ENCODE measurements around the gene FN3K. TPM values are rescaled to one million over a fixed set of nuclear protein-coding genes. Genes with fewer than 3 reads are reported as not detected.

The FN3K gene
- 32.0 TPM for total RNA-seq

DNA sequence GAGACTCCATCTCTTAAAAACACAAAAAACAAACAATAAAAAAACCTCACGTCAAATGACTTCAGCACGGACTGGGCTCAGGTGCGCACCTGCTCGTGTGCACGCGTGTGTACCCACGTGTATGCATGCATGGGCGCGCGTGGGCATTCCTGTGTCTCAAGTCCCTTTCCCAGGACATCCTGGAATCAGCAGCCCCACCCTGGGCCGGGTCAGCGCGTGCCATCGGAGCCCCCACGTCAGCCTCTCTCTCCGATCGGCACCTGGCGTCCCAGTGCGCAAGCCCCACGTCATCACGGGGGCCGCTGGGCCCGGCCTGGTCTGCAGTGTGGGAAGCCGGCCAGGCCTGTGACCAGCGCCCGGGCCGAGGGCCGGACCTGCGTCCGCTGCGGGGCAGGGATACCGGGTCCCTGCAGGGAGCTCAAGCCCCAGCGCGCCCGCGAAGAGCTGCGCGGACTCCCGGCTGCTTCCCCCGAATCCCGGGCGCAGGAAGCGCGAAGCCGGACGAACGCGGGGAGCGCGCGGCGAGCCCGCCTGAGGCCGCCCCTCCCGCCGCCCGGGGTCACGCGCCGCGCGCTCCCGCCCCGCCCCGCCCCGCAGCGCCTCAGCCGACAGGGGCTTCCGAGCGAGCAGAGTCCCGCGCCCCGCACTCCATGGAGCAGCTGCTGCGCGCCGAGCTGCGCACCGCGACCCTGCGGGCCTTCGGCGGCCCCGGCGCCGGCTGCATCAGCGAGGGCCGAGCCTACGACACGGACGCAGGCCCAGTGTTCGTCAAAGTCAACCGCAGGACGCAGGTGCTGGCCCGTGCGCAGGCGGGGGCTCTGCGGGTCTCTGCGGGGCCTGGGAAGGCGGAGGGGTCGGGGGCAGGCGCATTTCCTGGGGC is at the start of gene FN3K:
Gene FN3K (plus strand): TSS at position 629 of the 880 bp plus-strand sequence. CDS start 22 bp downstream, at position 651.

GRCh38 chr17:82698065-82698973 is 37.1 kb upstream of the FN3K start, which contains the start of gene RAB40B:
Gene RAB40B (minus strand): TSS chr17:82698698. CDS start chr17:82698596, 102 bp downstream.

GRCh38 chr17:82716203-82717010 is 19.0 kb upstream of the FN3K start, which contains the start of gene FN3KRP:
Gene FN3KRP (plus strand): TSS chr17:82716706. CDS start chr17:82716756, 50 bp downstream.

GRCh38 chr17:82751571-82752370 is 16.4 kb downstream of the FN3K start, which contains the start of gene TBCD:
Gene TBCD (plus strand): TSS chr17:82752065. CDS start chr17:82752194, 129 bp downstream.

Other genes with a start within 250 kb of the FN3K start
- gene FOXK2, start 215.9 kb upstream of the FN3K start, total RNA-seq, result 38.5 TPM
- gene WDR45B, start 87.2 kb upstream of the FN3K start, total RNA-seq, result 89.1 TPM
- gene RAB40B, start 36.9 kb upstream of the FN3K start, total RNA-seq, result 21.8 TPM
- 25.7 TPM for gene FN3KRP, start 18.9 kb upstream of the FN3K start, total RNA-seq
- 69.2 TPM for gene TBCD, start 16.4 kb downstream of the FN3K start, total RNA-seq
- 1.5 TPM for gene ZNF750, start 104.4 kb downstream of the FN3K start, total RNA-seq

Measured in metanephros (tissue), 1 donor.